GM23248 (cell line): ENCODE data around the gene JUP. TPM values are rescaled to one million over a fixed set of nuclear protein-coding genes. Genes with fewer than 3 reads are reported as not detected.

Experiments used
- DNase-seq: peaks from one replicate; pipeline ENCODE4 v3.0.0-alpha.2; 2015
- H2AFZ ChIP-seq: fragments of 200-600 bp; sonication (generic); 2 replicates; pipeline ENCODE4 v1.6.1; 2016; ENCODE audit warnings: antibody characterized with exemption
- H3F3A ChIP-seq: fragments of 200-600 bp; sonication (generic); 2 replicates; pipeline ENCODE4 v1.6.1; 2016; ENCODE audit warnings: mild to moderate bottlenecking, antibody characterized with exemption, mixed run types; ENCODE audit not compliant: insufficient read depth
- H3K27ac ChIP-seq: fragments of 200-600 bp; sonication (generic); 2 replicates; pipeline ENCODE4 v1.5.1; 2016; ENCODE audit warnings: mild to moderate bottlenecking
- H3K27me3 ChIP-seq: fragments of 200-600 bp; sonication (generic); replicated peaks from 2 replicates; pipeline ENCODE4 v1.6.1; 2016; ENCODE audit warnings: mild to moderate bottlenecking; ENCODE audit not compliant: insufficient read depth
- H3K36me3 ChIP-seq: fragments of 200-600 bp; sonication (generic); 2 replicates; pipeline ENCODE4 v1.6.1; 2016; ENCODE audit warnings: low read depth, mild to moderate bottlenecking
- H3K4me1 ChIP-seq: fragments of 200-600 bp; sonication (generic); 2 replicates; pipeline ENCODE4 v1.6.1; 2016; ENCODE audit warnings: mild to moderate bottlenecking; ENCODE audit not compliant: insufficient read depth
- H3K4me2 ChIP-seq: fragments of 200-600 bp; sonication (generic); one replicate; pipeline ENCODE4 v1.6.1; 2016; ENCODE audit warnings: mild to moderate bottlenecking; ENCODE audit not compliant: unreplicated experiment
- H3K4me3 ChIP-seq: fragments of 200-600 bp; sonication (generic); 2 replicates; pipeline ENCODE4 v1.5.1; 2016; ENCODE audit warnings: mild to moderate bottlenecking
- H3K79me2 ChIP-seq: fragments of 200-600 bp; sonication (generic); 2 replicates; pipeline ENCODE4 v1.6.1; 2016; ENCODE audit warnings: mild to moderate bottlenecking; ENCODE audit not compliant: insufficient read depth
- H3K9ac ChIP-seq: fragments of 200-600 bp; sonication (generic); 2 replicates; pipeline ENCODE4 v1.6.1; 2016; ENCODE audit warnings: mild to moderate bottlenecking
- H3K9me2 ChIP-seq: fragments of 200-600 bp; sonication (generic); 2 replicates; pipeline ENCODE4 v1.6.1; 2016; ENCODE audit warnings: mixed run types, mild to moderate bottlenecking, moderate library complexity; ENCODE audit not compliant: insufficient read depth
- H3K9me3 ChIP-seq: fragments of 200-600 bp; sonication (generic); one replicate; pipeline ENCODE4 v1.6.1; 2017; ENCODE audit warnings: low read depth
- H4K20me1 ChIP-seq: fragments of 200-600 bp; sonication (generic); 2 replicates; pipeline ENCODE4 v1.6.0; 2016; ENCODE audit not compliant: insufficient read depth
- EZH2 ChIP-seq: fragments of 200-600 bp; sonication (generic); IDR thresholded peaks from 2 replicates; pipeline ENCODE4 v1.6.1; 2018; ENCODE audit warnings: antibody characterized with exemption, mild to moderate bottlenecking; ENCODE audit not compliant: insufficient read depth, poor library complexity, severe bottlenecking
- EZH2phosphoT487 ChIP-seq: fragments of 200-600 bp; sonication (generic); IDR thresholded peaks from 2 replicates; pipeline ENCODE4 v1.6.1; 2018; ENCODE audit warnings: antibody characterized with exemption, moderate library complexity, mild to moderate bottlenecking, low read depth; ENCODE audit not compliant: insufficient read depth
- WGBS, 2 experiments: methylation state at CpG; one replicate each; pipeline ENCODE4 v1.1.6; 2015 to 2017; ENCODE audit warnings: low lambda C conversion rate in 2 of 2, low coverage in 1 of 2; ENCODE audit errors: missing lambda C conversion rate in 2 of 2; 5-methylcytosine and 5-hydroxymethylcytosine counted together
- in situ Hi-C: fragments of 300-500 bp; cut with MboI; formaldehyde crosslinking; loops from 2 replicates; pipeline ENCODE4 v1.15.0; 2020
- polyA plus RNA-seq: library from polyadenylated mRNA; unstranded; fragments of >200 nt; fragmentation: Nextera tagmentation; extraction: Ambion mirVana; gene quantifications from 2 replicates; pipeline ENCODE4 v1.2.1, GENCODE V29; 2016
- total RNA-seq: library from RNA; depleted of rRNA; stranded (reverse); fragments of >200 nt; shearing (Covaris generic); gene quantifications from 2 replicates; pipeline ENCODE4 v1.2.3, GENCODE V29; 2014

Gene JUP
- total and polyA plus RNA-seq, 2 experiments from 2014 or later = 2.3 to 3.6 TPM

DNA sequence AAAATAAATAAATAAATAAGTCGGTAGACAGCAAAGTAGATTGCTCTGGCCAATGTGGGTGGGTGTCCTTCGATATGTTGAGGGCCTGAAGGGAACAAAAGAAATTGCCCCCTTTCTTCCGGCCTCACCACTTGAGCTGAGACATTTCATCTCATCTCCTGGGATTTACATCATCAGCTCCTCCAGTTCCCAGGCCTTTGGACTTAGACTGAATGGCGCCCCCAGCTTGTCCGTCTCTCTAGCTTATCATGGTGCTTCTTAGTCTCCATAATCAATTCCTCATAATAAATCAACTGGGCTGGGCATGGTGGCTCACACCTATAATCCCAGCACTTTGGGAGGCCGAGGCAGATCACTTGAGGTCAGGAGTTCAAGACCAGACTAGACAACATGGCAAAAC, 38.2 kb downstream of the JUP start:
- no peaks in the 10 kb centered on the region; the same call in 1 of the 2 replicates for H3K27me3 ChIP-seq
- in situ Hi-C loops = no loop called here
- no peak for DNase-seq

DNA sequence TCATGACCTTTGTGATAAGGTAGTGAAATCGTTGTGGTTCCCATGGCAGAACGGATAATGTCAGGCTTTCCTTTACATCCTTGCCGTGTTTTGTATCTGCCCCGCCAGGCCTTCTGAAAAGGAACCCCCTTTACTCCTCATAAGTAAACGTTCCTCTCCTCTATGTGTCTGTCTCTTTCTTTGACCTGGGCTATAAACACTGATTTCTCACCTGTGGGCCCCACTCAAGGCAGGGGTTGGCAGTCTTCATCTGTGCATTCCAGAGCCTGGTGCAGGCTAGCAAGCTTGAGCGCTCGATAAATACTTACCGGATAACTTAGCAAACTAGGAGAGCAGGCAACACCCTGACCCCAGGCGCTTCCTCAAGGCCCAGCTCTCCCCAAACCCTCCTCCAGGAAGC, 44.8 kb downstream of the JUP start:
- no peaks in the 10 kb centered on the region for H3K79me2 ChIP-seq
- TF ChIP-seq EZH2phosphoT487 (no peak), EZH2 (no peak)
- DNase-seq = no peak
- WGBS, 2 experiments = 80 to 82% methylated on average over 9 of the region's 9 CpGs
- H3K9me2 ChIP-seq = no peaks in the 10 kb centered on the region
- no peak overlapping the region for H3K27ac ChIP-seq
- no peaks in the 10 kb centered on the region for H3F3A ChIP-seq
- H3K9me3 ChIP-seq = no peaks in the 10 kb centered on the region
- in situ Hi-C loops = loop anchor here (5.0 kb wide), 1 partner anchor 56 kb away; no protein-coding TSS in a partner anchor
- H3K4me2 ChIP-seq = no peak overlapping the region
- no peak overlapping the region for H2AFZ ChIP-seq
- H3K4me1 ChIP-seq = peaks cover 6% of the 10 kb centered on the region; the same call in 1 of the 2 replicates
- H3K4me3 ChIP-seq = no peak overlapping the region
- H3K9ac ChIP-seq = no peak overlapping the region
- H3K36me3 ChIP-seq = no peaks in the 10 kb centered on the region
- peaks cover 9% of the 10 kb centered on the region for H3K27me3 ChIP-seq
- no peaks in the 10 kb centered on the region for H4K20me1 ChIP-seq

More for the DNA sequence above, 38.2 kb downstream of the JUP start:
- Histone ChIP-seq H3F3A (no peaks in the 10 kb centered on the region), H2AFZ (no peak overlapping the region), H3K4me3 (no peak overlapping the region), H3K27ac (no peak overlapping the region), H3K79me2 (no peaks in the 10 kb centered on the region), H4K20me1 (no peaks in the 10 kb centered on the region), H3K9me2 (no peaks in the 10 kb centered on the region), H3K9me3 (no peaks in the 10 kb centered on the region), H3K36me3 (no peaks in the 10 kb centered on the region), H3K9ac (no peak overlapping the region), H3K4me2 (no peak overlapping the region), H3K4me1 (no peaks in the 10 kb centered on the region)
- 74 to 79% methylated on average over 6 of the region's 6 CpGs for WGBS, 2 experiments
- TF ChIP-seq EZH2phosphoT487 = no peak

DNA sequence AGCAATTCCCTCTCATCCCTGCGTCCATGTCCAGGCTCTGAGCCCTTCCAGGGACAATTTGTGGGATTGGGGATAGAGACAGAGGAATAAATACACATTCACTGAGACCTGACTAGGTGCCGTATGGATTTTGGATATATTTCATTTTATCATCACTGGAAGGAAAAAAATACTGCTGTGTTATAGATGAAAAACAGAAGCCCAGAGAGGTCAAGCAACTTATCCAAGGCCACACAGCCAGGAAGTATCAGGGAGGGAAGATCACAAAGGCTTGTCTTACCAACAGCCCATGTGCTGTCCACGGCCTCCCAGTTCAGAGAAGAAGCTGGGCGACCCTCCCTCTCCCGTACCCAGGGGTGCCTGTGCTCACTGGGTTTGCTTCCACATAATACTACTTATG, 46.0 kb downstream of the JUP start:
- no peak for DNase-seq
- Histone ChIP-seq H3K9ac (no peak overlapping the region), H3K9me3 (no peaks in the 10 kb centered on the region), H3K36me3 (no peaks in the 10 kb centered on the region), H3K79me2 (no peaks in the 10 kb centered on the region), H3K27ac (no peak overlapping the region), H3K4me1 (peaks cover 6% of the 10 kb centered on the region; the same call in 1 of the 2 replicates), H3K4me2 (no peak overlapping the region), H3K27me3 (peaks cover 21% of the 10 kb centered on the region), H4K20me1 (no peaks in the 10 kb centered on the region), H2AFZ (no peak overlapping the region), H3K9me2 (no peaks in the 10 kb centered on the region), H3K4me3 (no peak overlapping the region), H3F3A (no peaks in the 10 kb centered on the region)
- in situ Hi-C loops = loop anchor here (5.0 kb wide), 1 partner anchor 57 kb away; no protein-coding TSS in a partner anchor
- TF ChIP-seq EZH2phosphoT487 (no peak), EZH2 (no peak)
- WGBS, 2 experiments = 95 to 96% methylated on average over 5 of the region's 5 CpGs

DNA sequence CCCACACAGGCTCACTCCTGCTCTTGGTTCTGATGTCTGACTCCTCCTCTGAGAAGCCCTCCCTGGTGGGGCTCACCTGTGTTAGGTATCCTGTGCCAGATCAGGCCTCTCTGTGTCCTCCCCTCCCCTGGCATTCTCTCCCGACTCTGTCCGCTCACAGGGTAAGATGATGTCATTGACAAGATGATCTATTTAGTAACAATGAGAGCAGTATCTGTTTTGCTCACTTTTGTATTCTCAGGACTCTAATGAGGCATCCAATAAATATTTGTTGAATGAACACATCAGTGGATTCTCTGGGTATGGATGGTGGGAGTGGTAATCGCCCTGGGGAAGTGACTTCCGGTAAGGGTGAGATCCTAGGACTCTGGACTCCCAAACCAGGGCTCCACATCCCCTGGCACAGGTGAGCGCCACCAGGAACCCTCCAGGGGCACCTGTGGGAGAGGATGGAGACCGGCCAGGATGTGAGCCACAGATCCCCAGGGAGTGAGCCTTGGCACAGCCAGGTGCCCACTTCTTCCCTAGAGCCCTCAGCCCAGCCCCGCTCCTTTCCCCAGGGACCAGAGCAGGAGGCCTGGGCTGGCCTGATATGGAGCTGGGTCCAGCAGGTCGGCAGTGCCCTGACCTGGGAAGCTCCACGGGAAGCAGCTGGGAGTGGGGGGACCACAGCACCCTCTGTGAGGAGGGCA, 46.7 kb downstream of the JUP start:
- Histone ChIP-seq H3K79me2 (no peaks in the 10 kb centered on the region), H3K9ac (no peak overlapping the region), H3K27ac (no peak overlapping the region), H3K4me3 (no peak overlapping the region), H3K4me2 (no peak overlapping the region), H3K27me3 (peaks cover 28% of the 10 kb centered on the region), H4K20me1 (no peaks in the 10 kb centered on the region), H2AFZ (no peak overlapping the region), H3K9me3 (no peaks in the 10 kb centered on the region), H3K4me1 (peaks cover 6% of the 10 kb centered on the region; the same call in 1 of the 2 replicates), H3K9me2 (no peaks in the 10 kb centered on the region), H3K36me3 (no peaks in the 10 kb centered on the region), H3F3A (no peaks in the 10 kb centered on the region)
- DNase-seq = peak; percentile 72
- in situ Hi-C loops = loop anchor here (5.0 kb wide), 1 partner anchor 57 kb away; no protein-coding TSS in a partner anchor
- WGBS, 2 experiments = 47 to 52% methylated on average over 9 of the region's 9 CpGs
- TF ChIP-seq EZH2 = no peak
- no peak for TF ChIP-seq EZH2phosphoT487

DNA sequence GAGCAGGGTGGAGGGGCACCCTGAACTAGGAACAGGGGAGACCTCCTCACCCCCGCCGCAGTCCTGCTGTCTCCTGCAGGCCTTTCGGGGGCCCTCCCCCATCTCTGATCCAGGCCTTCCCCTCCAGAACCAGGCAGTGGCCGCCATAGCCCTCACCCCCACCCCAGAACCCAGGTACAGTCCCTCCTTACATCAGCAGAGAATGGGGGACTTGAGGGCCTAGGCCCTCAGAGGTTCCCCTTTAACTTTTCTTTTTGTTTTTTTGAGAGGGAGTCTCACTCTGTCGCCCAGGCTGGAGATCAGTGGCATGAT, 47.8 kb downstream of the JUP start:
- H3K4me3 ChIP-seq = no peak overlapping the region
- DNase-seq = no peak
- no peaks in the 10 kb centered on the region for H3K9me2 ChIP-seq
- H3K36me3 ChIP-seq = no peaks in the 10 kb centered on the region
- H3K27ac ChIP-seq = no peak overlapping the region
- no peak overlapping the region for H2AFZ ChIP-seq
- in situ Hi-C loops = no loop called here
- H3K9me3 ChIP-seq = no peaks in the 10 kb centered on the region
- peaks cover 6% of the 10 kb centered on the region; the same call in 1 of the 2 replicates for H3K4me1 ChIP-seq
- H3F3A ChIP-seq = no peaks in the 10 kb centered on the region
- peaks cover 37% of the 10 kb centered on the region for H3K27me3 ChIP-seq
- H3K9ac ChIP-seq = no peak overlapping the region
- H4K20me1 ChIP-seq = no peaks in the 10 kb centered on the region
- H3K79me2 ChIP-seq = no peaks in the 10 kb centered on the region
- no peak overlapping the region for H3K4me2 ChIP-seq
- TF ChIP-seq EZH2 (no peak), EZH2phosphoT487 (no peak)
- 88 to 90% methylated on average over 3 to 5 of the region's 5 CpGs for WGBS, 2 experiments
